Lung (tissue), 12 donors: ENCODE results near the gene ZC3H18. TPM values are rescaled to one million over a fixed set of nuclear protein-coding genes. Genes with fewer than 3 reads are reported as not detected.

Experiments used
- ATAC-seq: fragments of 200-7000 bp; cut with Tn5 transposase; one replicate; pipeline ENCODE4 v1.9.1; 2020; ENCODE audit warnings: moderate number of reproducible peaks; ENCODE audit not compliant: insufficient read depth, low FRiP score
- DNase-seq, 3 donors: peaks; one replicate each; pipeline ENCODE4 v3.0.0-alpha.2; 2013 to 2017
- H3K27ac ChIP-seq, 2 donors: one replicate each; pipeline ENCODE4 v1.5.1; 2013; ENCODE audit warnings: mild to moderate bottlenecking in 2 of 2, moderate library complexity in 2 of 2, control low read depth in 1 of 2, inconsistent platforms in 1 of 2, low read depth in 1 of 2, low read length in 1 of 2
- H3K27me3 ChIP-seq, 3 donors: one replicate each; pipeline ENCODE4 v1.5.1; 2013; ENCODE audit warnings: low read length in 2 of 3; ENCODE audit not compliant: control insufficient read depth in 3 of 3, insufficient read depth in 3 of 3
- H3K36me3 ChIP-seq, 4 donors: one replicate each; pipeline ENCODE4 v1.5.1; 2013; ENCODE audit warnings: low read length in 4 of 4, mild to moderate bottlenecking in 1 of 4, moderate library complexity in 1 of 4; ENCODE audit not compliant: control insufficient read depth in 4 of 4, insufficient read depth in 4 of 4
- H3K4me1 ChIP-seq, 5 donors: one replicate each; pipeline ENCODE4 v1.5.1; 2013; ENCODE audit warnings: low read length in 5 of 5, mild to moderate bottlenecking in 2 of 5, moderate library complexity in 1 of 5; ENCODE audit not compliant: control insufficient read depth in 5 of 5, insufficient read depth in 5 of 5
- H3K4me3 ChIP-seq: one replicate; pipeline ENCODE4 v1.5.1; 2013; ENCODE audit warnings: mild to moderate bottlenecking, control low read depth, moderate library complexity
- H3K9ac ChIP-seq, 2 donors: one replicate each; pipeline ENCODE4 v1.5.1; 2013; ENCODE audit warnings: low read length in 2 of 2, control low read depth in 1 of 2; ENCODE audit not compliant: insufficient read depth in 1 of 2
- H3K9me3 ChIP-seq, 4 donors: one replicate each; pipeline ENCODE4 v1.5.1; 2013; ENCODE audit warnings: low read length in 3 of 4, mild to moderate bottlenecking in 1 of 4, moderate library complexity in 1 of 4; ENCODE audit not compliant: control insufficient read depth in 4 of 4, insufficient read depth in 3 of 4
- WGBS, 2 donors: extraction: QIAGEN DNeasy Blood & Tissue Kit; methylation state at CpG; one replicate each; pipeline ENCODE4 v1.1.7; 2013; 5-methylcytosine and 5-hydroxymethylcytosine counted together
- polyA plus RNA-seq, 2 donors: library from polyadenylated mRNA; stranded (reverse); fragments of 200-250 nt; gene quantifications; one replicate each; pipeline ENCODE4 v1.2.1, GENCODE V29; 2013
- total RNA-seq, 2 donors: library from RNA; depleted of rRNA in 1 of 2; stranded (reverse); fragments of >200 nt in 1 of 2; gene quantifications; one replicate each; pipeline ENCODE4 v1.2.1, GENCODE V29; 2014 to 2021
- TF ChIP-seq, protein P1 (sequence below): IDR thresholded peaks from 2 replicates; pipeline ENCODE4 v1.5.1; 2012; ENCODE audit warnings: mild to moderate bottlenecking; ENCODE audit errors: control extremely low read depth, extremely low read depth
- donor health status: control.
- donor health status: control.
- donor health status: Bipolar disorder and iron deficiency.
- donor health status: healthy.
- donor health status: DM: yes; HTN: yes; CAD: no.

Gene ZC3H18
- total and polyA plus RNA-seq, 4 donors = 21.2 to 44.0 (median 28.6) TPM

GRCh38 chr16:88541831-88542616, 28.2 kb upstream of the ZC3H18 start:
- no peaks in the 10 kb centered on the region for H3K4me1 ChIP-seq
- peaks cover 0 to 20% (median 0%) of the 10 kb centered on the region in 4 donors for H3K9me3 ChIP-seq
- no peak for DNase-seq
- H3K27me3 ChIP-seq = peaks cover 0 to 40% (median 12%) of the 10 kb centered on the region in 3 donors
- 66 to 78% methylated on average over 15 of the region's 15 CpGs for WGBS, 2 donors
- TF ChIP-seq, protein P1, sequence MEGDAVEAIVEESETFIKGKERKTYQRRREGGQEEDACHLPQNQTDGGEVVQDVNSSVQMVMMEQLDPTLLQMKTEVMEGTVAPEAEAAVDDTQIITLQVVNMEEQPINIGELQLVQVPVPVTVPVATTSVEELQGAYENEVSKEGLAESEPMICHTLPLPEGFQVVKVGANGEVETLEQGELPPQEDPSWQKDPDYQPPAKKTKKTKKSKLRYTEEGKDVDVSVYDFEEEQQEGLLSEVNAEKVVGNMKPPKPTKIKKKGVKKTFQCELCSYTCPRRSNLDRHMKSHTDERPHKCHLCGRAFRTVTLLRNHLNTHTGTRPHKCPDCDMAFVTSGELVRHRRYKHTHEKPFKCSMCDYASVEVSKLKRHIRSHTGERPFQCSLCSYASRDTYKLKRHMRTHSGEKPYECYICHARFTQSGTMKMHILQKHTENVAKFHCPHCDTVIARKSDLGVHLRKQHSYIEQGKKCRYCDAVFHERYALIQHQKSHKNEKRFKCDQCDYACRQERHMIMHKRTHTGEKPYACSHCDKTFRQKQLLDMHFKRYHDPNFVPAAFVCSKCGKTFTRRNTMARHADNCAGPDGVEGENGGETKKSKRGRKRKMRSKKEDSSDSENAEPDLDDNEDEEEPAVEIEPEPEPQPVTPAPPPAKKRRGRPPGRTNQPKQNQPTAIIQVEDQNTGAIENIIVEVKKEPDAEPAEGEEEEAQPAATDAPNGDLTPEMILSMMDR = no peak
- no peaks in the 10 kb centered on the region for H3K36me3 ChIP-seq
- no peak overlapping the region for H3K4me3 ChIP-seq
- no peak for ATAC-seq
- H3K9ac ChIP-seq = no peak overlapping the region
- no peak overlapping the region for H3K27ac ChIP-seq

GRCh38 chr16:88543230-88543813, 26.9 kb upstream of the ZC3H18 start:
- DNase-seq (no peak), ATAC-seq (no peak)
- H3K9ac ChIP-seq = no peak overlapping the region
- no peaks in the 10 kb centered on the region for H3K4me1 ChIP-seq
- peaks cover 0 to 43% (median 15%) of the 10 kb centered on the region in 3 donors for H3K27me3 ChIP-seq
- H3K9me3 ChIP-seq = peaks cover 0 to 20% (median 0%) of the 10 kb centered on the region in 4 donors
- H3K4me3 ChIP-seq = no peak overlapping the region
- TF ChIP-seq, protein P1 = no peak
- 79 to 90% methylated on average over 8 of the region's 8 CpGs for WGBS, 2 donors
- no peaks in the 10 kb centered on the region for H3K36me3 ChIP-seq
- no peak overlapping the region for H3K27ac ChIP-seq

DNA sequence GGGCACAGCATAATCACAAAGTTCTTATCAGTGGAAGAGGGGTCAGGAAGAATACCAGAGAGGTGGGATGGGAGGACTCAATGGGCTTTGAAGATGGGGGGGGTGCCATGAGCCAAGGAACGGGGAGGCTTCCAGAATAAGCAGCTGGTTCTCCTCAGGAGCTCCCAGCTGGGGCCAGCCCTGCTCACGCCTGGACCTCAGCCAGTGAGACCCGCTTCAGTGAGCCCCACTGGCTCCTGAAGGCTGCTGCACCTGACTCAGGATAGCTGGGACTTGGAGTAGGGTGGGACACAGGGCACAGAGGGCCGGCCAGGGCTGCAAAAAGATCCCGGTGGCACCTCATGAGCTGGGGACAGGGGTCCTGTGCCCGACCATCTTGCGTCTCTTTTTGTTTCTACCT, 24.4 kb upstream of the ZC3H18 start:
- TF ChIP-seq, protein P1 = no peak
- peaks cover 0 to 3% (median 0%) of the 10 kb centered on the region in 5 donors for H3K4me1 ChIP-seq

More for the DNA sequence above, 24.4 kb upstream of the ZC3H18 start:
- Histone ChIP-seq H3K36me3 (no peaks in the 10 kb centered on the region), H3K9me3 (peaks cover 0 to 19% (median 0%) of the 10 kb centered on the region in 4 donors), H3K4me3 (no peak overlapping the region), H3K27ac (no peak overlapping the region), H3K27me3 (peaks cover 0 to 22% (median 5%) of the 10 kb centered on the region in 3 donors), H3K9ac (no peak overlapping the region)
- ATAC-seq (no peak), DNase-seq (peak in 1 of 3 donors; percentile 44)
- 69 to 84% methylated on average over 7 of the region's 7 CpGs for WGBS, 2 donors
